ENCODE results near the gene AMFR. TPM values are rescaled to one million over a fixed set of nuclear protein-coding genes. Genes with fewer than 3 reads are reported as not detected.

The AMFR gene
- total and polyA plus RNA-seq, 2 of the 13 experiments (the other 11 are each of a cell fraction or from before 2014, with no cell fraction given): 52.9 to 108 TPM

DNA sequence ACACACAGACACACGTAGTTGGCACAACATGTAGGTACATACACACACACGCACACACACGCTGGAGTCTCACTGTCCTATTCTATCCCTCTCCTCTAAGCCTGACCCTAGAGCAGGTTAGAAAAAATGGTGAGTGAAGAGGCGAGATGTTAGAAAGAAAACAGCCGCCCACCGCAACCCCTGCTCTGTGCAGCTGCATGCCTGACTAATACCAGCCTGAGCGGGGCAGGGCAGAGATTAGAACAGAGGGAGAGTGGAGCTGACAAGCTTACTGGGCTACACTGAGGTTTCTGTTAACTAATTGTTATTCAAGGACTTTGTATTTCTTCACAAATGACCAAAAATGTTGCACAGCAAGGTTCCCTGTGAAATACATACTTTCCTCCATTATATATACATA lies 59.8 kb downstream of the AMFR start:
- peaks cover 37 to 74% of the 10 kb centered on the region in 2 experiments for H3K36me3 ChIP-seq (replicated peaks in 1 of 2; ENCODE audit: control insufficient read depth in 1 of 2, insufficient read depth in 2 of 2, low read length in 2 of 2)
- DNase-seq (ENCODE audit: low spot score): no peak
- TF ChIP-seq, protein P1, sequence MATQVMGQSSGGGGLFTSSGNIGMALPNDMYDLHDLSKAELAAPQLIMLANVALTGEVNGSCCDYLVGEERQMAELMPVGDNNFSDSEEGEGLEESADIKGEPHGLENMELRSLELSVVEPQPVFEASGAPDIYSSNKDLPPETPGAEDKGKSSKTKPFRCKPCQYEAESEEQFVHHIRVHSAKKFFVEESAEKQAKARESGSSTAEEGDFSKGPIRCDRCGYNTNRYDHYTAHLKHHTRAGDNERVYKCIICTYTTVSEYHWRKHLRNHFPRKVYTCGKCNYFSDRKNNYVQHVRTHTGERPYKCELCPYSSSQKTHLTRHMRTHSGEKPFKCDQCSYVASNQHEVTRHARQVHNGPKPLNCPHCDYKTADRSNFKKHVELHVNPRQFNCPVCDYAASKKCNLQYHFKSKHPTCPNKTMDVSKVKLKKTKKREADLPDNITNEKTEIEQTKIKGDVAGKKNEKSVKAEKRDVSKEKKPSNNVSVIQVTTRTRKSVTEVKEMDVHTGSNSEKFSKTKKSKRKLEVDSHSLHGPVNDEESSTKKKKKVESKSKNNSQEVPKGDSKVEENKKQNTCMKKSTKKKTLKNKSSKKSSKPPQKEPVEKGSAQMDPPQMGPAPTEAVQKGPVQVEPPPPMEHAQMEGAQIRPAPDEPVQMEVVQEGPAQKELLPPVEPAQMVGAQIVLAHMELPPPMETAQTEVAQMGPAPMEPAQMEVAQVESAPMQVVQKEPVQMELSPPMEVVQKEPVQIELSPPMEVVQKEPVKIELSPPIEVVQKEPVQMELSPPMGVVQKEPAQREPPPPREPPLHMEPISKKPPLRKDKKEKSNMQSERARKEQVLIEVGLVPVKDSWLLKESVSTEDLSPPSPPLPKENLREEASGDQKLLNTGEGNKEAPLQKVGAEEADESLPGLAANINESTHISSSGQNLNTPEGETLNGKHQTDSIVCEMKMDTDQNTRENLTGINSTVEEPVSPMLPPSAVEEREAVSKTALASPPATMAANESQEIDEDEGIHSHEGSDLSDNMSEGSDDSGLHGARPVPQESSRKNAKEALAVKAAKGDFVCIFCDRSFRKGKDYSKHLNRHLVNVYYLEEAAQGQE (IDR thresholded peaks at IDR 0.05; ENCODE audit: borderline replicate concordance in 1 of 2, low read depth in 1 of 2, low read length in 2 of 2): no peak
- TF ChIP-seq EED (CRISPR knock-in tag; IDR thresholded peaks at IDR 0.05) (no peak), RFX1 (IDR thresholded peaks at IDR 0.05) (no peak), KLF11 (CRISPR knock-in tag; IDR thresholded peaks at IDR 0.05) (no peak), SKI (IDR thresholded peaks at IDR 0.05; ENCODE audit: partially characterized antibody) (no peak), ZNF451 (CRISPR knock-in tag; IDR thresholded peaks at IDR 0.05) (no peak), ZKSCAN1 (IDR thresholded peaks at IDR 0.05; ENCODE audit: low read length) (no peak), NFE2L2 (IDR thresholded peaks at IDR 0.05; ENCODE audit: low read length) (no peak), ZFP36L1 (CRISPR knock-in tag; IDR thresholded peaks at IDR 0.05) (no peak), MATR3 (CRISPR knock-in tag; IDR thresholded peaks at IDR 0.05) (no peak), GABPA (IDR thresholded peaks at IDR 0.05; ENCODE audit: low read depth, low read length) (no peak), GABPA (CRISPR knock-in tag; IDR thresholded peaks at IDR 0.05; ENCODE audit: low read depth) (no peak), HDAC2 (CRISPR knock-in tag; IDR thresholded peaks at IDR 0.05) (no peak), MAZ (IDR thresholded peaks at IDR 0.05; ENCODE audit: borderline replicate concordance, low read depth, low read length) (no peak), MAZ (CRISPR knock-in tag; IDR thresholded peaks at IDR 0.05; ENCODE audit: low read depth) (no peak), GPN1 (CRISPR knock-in tag; IDR thresholded peaks at IDR 0.05; ENCODE audit: borderline replicate concordance) (no peak), PRDM15 (CRISPR knock-in tag; IDR thresholded peaks at IDR 0.05) (no peak)
- TF ChIP-seq, protein P2, sequence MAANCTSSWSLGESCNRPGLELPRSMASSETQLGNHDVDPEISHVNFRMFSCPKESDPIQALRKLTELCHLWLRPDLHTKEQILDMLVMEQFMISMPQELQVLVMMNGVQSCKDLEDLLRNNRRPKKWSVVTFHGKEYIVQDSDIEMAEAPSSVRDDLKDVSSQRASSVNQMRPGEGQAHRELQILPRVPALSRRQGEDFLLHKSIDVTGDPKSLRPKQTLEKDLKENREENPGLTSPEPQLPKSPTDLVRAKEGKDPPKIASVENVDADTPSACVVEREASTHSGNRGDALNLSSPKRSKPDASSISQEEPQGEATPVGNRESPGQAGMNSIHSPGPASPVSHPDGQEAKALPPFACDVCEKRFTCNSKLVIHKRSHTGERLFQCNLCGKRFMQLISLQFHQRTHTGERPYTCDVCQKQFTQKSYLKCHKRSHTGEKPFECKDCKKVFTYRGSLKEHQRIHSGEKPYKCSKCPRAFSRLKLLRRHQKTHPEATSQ (CRISPR knock-in tag; IDR thresholded peaks at IDR 0.05; ENCODE audit: borderline replicate concordance): no peak
- TF ChIP-seq, protein P3, sequence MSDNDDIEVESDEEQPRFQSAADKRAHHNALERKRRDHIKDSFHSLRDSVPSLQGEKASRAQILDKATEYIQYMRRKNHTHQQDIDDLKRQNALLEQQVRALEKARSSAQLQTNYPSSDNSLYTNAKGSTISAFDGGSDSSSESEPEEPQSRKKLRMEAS (IDR thresholded peaks at IDR 0.05): no peak

More for the DNA sequence above, 59.8 kb downstream of the AMFR start:
- ChIA-PET POLR2A (no interaction called here), CTCF (ENCODE audit: low intra/inter-chr PET ratio, low total read pairs) (no interaction called here)
- no peaks in the 10 kb centered on the region for H4K20me1 ChIP-seq (ENCODE audit: insufficient read depth, low read length)
- 97% methylated on average over 7 of the region's 7 CpGs for WGBS (ENCODE audit: low lambda C conversion rate)
- no TSS peak for BruUV-seq (replicated peaks)
- H3K27me3 ChIP-seq (ENCODE audit: control insufficient read depth in 1 of 2, insufficient read depth in 2 of 2, low read length in 2 of 2): no peaks in the 10 kb centered on the region
- intact Hi-C loops (cut with micrococcal nuclease; ENCODE audit: unreplicated experiment) (no loop called here), in situ Hi-C loops (cut with HindIII; ENCODE audit: extremely low pct_ligation_motif_present, low pct_unique_long_range_greater_than_20kb) (no loop called here)
- no peak overlapping the region for H3K4me2 ChIP-seq (ENCODE audit: low read depth, low read length)
- no peak overlapping the region for H3K9ac ChIP-seq (ENCODE audit: insufficient read depth, low read depth, low read length)
- FAIRE-seq: no peak
- no peaks in the 10 kb centered on the region for H3K79me2 ChIP-seq (ENCODE audit: insufficient read depth, low read length)
- peaks cover under 1% of the 10 kb centered on the region; the same call in 1 of the 2 replicates for H3K4me1 ChIP-seq (ENCODE audit: insufficient read depth, low read length)
- H3K9me3 ChIP-seq (ENCODE audit: low read length): no peaks in the 10 kb centered on the region
- ATAC-seq: no peak
- no peak overlapping the region for H2AFZ ChIP-seq (ENCODE audit: low read length)
- H3K4me3 ChIP-seq (replicated peaks in 1 of 3; ENCODE audit: insufficient read depth in 1 of 3, low read depth in 2 of 3, low read length in 3 of 3): no peak overlapping the region
- no peak overlapping the region for H3K27ac ChIP-seq (ENCODE audit: extremely low read length, insufficient read depth, low read length)
